HCT116 (cell line): ENCODE data around the gene PLCB4. TPM values are rescaled to one million over a fixed set of nuclear protein-coding genes. Genes with fewer than 3 reads are reported as not detected.

ENCODE experiments used
- ATAC-seq: fragments of 200-7000 bp; cut with Tn5 transposase; 2 replicates; pipeline ENCODE4 v1.9.1; 2020; ENCODE audit warnings: mild to moderate bottlenecking, moderate library complexity
- BruUV-seq: library from RNA; stranded (reverse); fragments of 400-500 nt; replicated peaks from 2 replicates; lab custom pipeline; 2021; lab: Mats Ljungman, UMichigan
- CTCF ChIA-PET: fragments of 300-600 bp; sonication (Branson Sonifier 250); formaldehyde crosslinking; loops from one replicate; lab custom pipeline; 2021; ENCODE audit warnings: antibody characterized with exemption; lab: Charles Lee
- POLR2A ChIA-PET: fragments of 300-600, 350-600 bp; sonication (Branson Sonifier 250); formaldehyde crosslinking; loops from one replicate; lab custom pipeline; 2021; ENCODE audit warnings: antibody characterized with exemption; lab: Charles Lee
- RAD21 ChIA-PET, 2 experiments: fragments of 300-600 bp; sonication (Branson Sonifier 250); formaldehyde crosslinking; loops; one replicate each; lab custom pipeline; 2023; ENCODE audit warnings: low total read pairs in 2 of 2; ENCODE audit not compliant: uncharacterized antibody in 2 of 2, unreplicated experiment in 2 of 2, low non-redundant PET in 1 of 2; lab: Charles Lee
- DNase-seq: peaks from one replicate; pipeline ENCODE4 v3.0.0-alpha.2; 2010; ENCODE audit warnings: low read depth, low spot score
- H2AFZ ChIP-seq: fragments of 200-600 bp; shearing (Covaris generic), sonication (generic); 2 replicates; pipeline ENCODE4 v1.6.1; 2017; ENCODE audit warnings: low read depth, mixed run types, mixed read lengths, antibody characterized with exemption, low read length; ENCODE audit not compliant: poor library complexity, severe bottlenecking
- H3K27ac ChIP-seq: 2 replicates; pipeline ENCODE4 v1.5.1; 2012; ENCODE audit warnings: low read depth, low read length
- H3K27me3 ChIP-seq: fragments of 200-600 bp; sonication (generic); 2 replicates; pipeline ENCODE4 v1.6.1; 2016; ENCODE audit warnings: mixed run types, low read length, mixed read lengths; ENCODE audit not compliant: insufficient read depth
- H3K36me3 ChIP-seq, 2 experiments: fragments of 200-500 bp in 1 of 2; fragments of 200-600 bp in 1 of 2; sonication (Bioruptor generic) in 1 of 2; sonication (generic) in 1 of 2; 2 replicates each; pipeline versions ENCODE4 v1.5.1 to v1.6.1; 2014 to 2016; ENCODE audit warnings: low read length in 2 of 2, inconsistent platforms in 1 of 2, mixed read lengths in 1 of 2, mixed run types in 1 of 2; ENCODE audit not compliant: insufficient read depth in 2 of 2, control insufficient read depth in 1 of 2
- H3K4me1 ChIP-seq, 2 experiments: fragments of 200-600 bp in 1 of 2; sonication (generic) in 1 of 2; 2 replicates each; pipeline versions ENCODE4 v1.5.1 to v1.6.1; 2012 to 2017; ENCODE audit warnings: low read length in 2 of 2, inconsistent platforms in 1 of 2, mild to moderate bottlenecking in 1 of 2, mixed read lengths in 1 of 2, mixed run types in 1 of 2, moderate library complexity in 1 of 2; ENCODE audit not compliant: insufficient read depth in 2 of 2, control insufficient read depth in 1 of 2
- H3K4me2 ChIP-seq: fragments of 200-600 bp; sonication (generic); 2 replicates; pipeline ENCODE4 v1.6.1; 2017; ENCODE audit warnings: mixed run types, low read length, mixed read lengths
- H3K4me3 ChIP-seq, 2 experiments: fragments of 200-600 bp in 1 of 2; sonication (generic) in 1 of 2; replicated peaks in 1 of 2; 2 replicates each; pipeline ENCODE4 v1.5.1; 2011 to 2016; ENCODE audit warnings: low read length in 2 of 2, control low read depth in 1 of 2, low read depth in 1 of 2, mild to moderate bottlenecking in 1 of 2, mixed read lengths in 1 of 2, mixed run types in 1 of 2
- H3K79me2 ChIP-seq: fragments of 200-600 bp; sonication (generic); 2 replicates; pipeline ENCODE4 v1.6.1; 2017; ENCODE audit warnings: mild to moderate bottlenecking, mixed run types, low read length, moderate library complexity, mixed read lengths; ENCODE audit not compliant: insufficient read depth
- H3K9ac ChIP-seq: fragments of 200-600 bp; sonication (generic); 2 replicates; pipeline ENCODE4 v1.6.1; 2016; ENCODE audit warnings: low read length, mixed read lengths
- H3K9me2 ChIP-seq: fragments of 200-600 bp; sonication (generic), shearing (Covaris generic); 2 replicates; pipeline ENCODE4 v1.6.1; 2017; ENCODE audit warnings: mixed run types, mild to moderate bottlenecking, moderate library complexity; ENCODE audit not compliant: insufficient read depth
- H3K9me3 ChIP-seq, 2 experiments: fragments of 200-500 bp in 1 of 2; fragments of 200-600 bp in 1 of 2; sonication (Bioruptor generic) in 1 of 2; sonication (generic) in 1 of 2; 2 replicates each; pipeline ENCODE4 v1.6.1; 2014 to 2017; ENCODE audit warnings: low read length in 2 of 2, mixed read lengths in 2 of 2, inconsistent platforms in 1 of 2, low read depth in 1 of 2, mild to moderate bottlenecking in 1 of 2, mixed run types in 1 of 2, moderate library complexity in 1 of 2; ENCODE audit not compliant: control insufficient read depth in 1 of 2, insufficient read depth in 1 of 2
- H4K20me1 ChIP-seq: fragments of 200-600 bp; sonication (generic), shearing (Covaris generic); 2 replicates; pipeline ENCODE4 v1.6.1; 2017; ENCODE audit warnings: mixed run types, mild to moderate bottlenecking, moderate library complexity; ENCODE audit not compliant: insufficient read depth
- ELF1 ChIP-seq: IDR thresholded peaks from 2 replicates; pipeline ENCODE4 v1.6.1; 2012; ENCODE audit warnings: low read depth, borderline replicate concordance
- EZH2 ChIP-seq: fragments of 200-600 bp; sonication (generic); IDR thresholded peaks from 2 replicates; pipeline ENCODE4 v1.6.1; 2017; ENCODE audit warnings: antibody characterized with exemption, mixed run types
- FOSL1 ChIP-seq: IDR thresholded peaks from 2 replicates; pipeline ENCODE4 v1.6.1; 2012; ENCODE audit warnings: low read depth
- JUND ChIP-seq: IDR thresholded peaks from 2 replicates; pipeline ENCODE4 v1.6.1; 2012
- SIN3A ChIP-seq: IDR thresholded peaks from 2 replicates; pipeline ENCODE4 v1.6.1; 2012; ENCODE audit warnings: low read depth
- SP1 ChIP-seq: IDR thresholded peaks from 2 replicates; pipeline ENCODE4 v1.6.1; 2012; ENCODE audit warnings: low read depth
- YY1 ChIP-seq: IDR thresholded peaks from 2 replicates; pipeline ENCODE4 v1.6.1; 2011; ENCODE audit warnings: low read length, low read depth, moderate library complexity, mild to moderate bottlenecking; ENCODE audit not compliant: insufficient replicate concordance; ENCODE audit errors: extremely low read depth
- ZFX ChIP-seq: fragments of 450-650 bp; IDR thresholded peaks from 2 replicates; pipeline ENCODE4 v1.6.1; 2017
- intact Hi-C: fragments of 100-400 bp; cut with micrococcal nuclease; formaldehyde crosslinking; loops from 2 replicates; pipeline ENCODE4 v1.10.0; 2022
- total RNA-seq: library from RNA; stranded (reverse); gene quantifications from one replicate; pipeline ENCODE4 v1.2.1, GENCODE V29; 2021; ENCODE audit not compliant: unreplicated experiment
- TF ChIP-seq, protein P1 (sequence below): IDR thresholded peaks from 2 replicates; pipeline ENCODE4 v1.6.1; 2011; ENCODE audit warnings: mild to moderate bottlenecking, low read length, moderate library complexity; ENCODE audit not compliant: insufficient replicate concordance; ENCODE audit errors: extremely low read depth
- TF ChIP-seq, protein P2 (sequence below), 3 experiments: fragments of 200-600 bp in 1 of 3; sonication (generic) in 1 of 3; IDR thresholded peaks in 2 of 3; conservative IDR thresholded peaks in 1 of 3; 2 replicates each; pipeline ENCODE4 v1.5.1; 2012 to 2017; ENCODE audit warnings: low read depth in 2 of 3, low read length in 2 of 3, antibody characterized with exemption in 1 of 3, borderline replicate concordance in 1 of 3, control low read depth in 1 of 3, mild to moderate bottlenecking in 1 of 3, mixed read lengths in 1 of 3, mixed run types in 1 of 3, moderate library complexity in 1 of 3; ENCODE audit not compliant: insufficient read depth in 1 of 3

Gene PLCB4
- total RNA-seq, 1 experiment from 2014 or later: 2.5 TPM

DNA sequence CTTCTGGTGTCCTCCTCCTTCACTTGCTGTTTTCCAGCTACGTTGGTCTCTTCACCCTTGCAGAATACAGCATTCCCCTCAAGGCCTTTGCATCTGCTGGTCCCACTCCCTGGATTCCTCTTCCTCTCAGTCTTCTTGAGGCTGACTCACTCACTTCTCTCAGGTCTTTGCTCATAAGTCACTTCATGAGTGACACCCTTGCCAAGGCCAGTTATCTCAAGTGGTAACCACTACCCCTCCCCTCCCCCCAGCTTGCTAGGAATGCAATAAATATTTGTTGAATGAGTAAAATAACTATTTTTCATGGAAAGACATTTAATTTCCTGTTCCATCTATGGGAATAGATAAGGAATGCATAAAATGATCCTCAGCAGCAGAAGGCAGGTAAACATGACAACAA is 131.7 kb downstream of the PLCB4 start (continued):
- no peak for TF ChIP-seq YY1
- TF ChIP-seq, all 23 proteins: peak for 5

DNA sequence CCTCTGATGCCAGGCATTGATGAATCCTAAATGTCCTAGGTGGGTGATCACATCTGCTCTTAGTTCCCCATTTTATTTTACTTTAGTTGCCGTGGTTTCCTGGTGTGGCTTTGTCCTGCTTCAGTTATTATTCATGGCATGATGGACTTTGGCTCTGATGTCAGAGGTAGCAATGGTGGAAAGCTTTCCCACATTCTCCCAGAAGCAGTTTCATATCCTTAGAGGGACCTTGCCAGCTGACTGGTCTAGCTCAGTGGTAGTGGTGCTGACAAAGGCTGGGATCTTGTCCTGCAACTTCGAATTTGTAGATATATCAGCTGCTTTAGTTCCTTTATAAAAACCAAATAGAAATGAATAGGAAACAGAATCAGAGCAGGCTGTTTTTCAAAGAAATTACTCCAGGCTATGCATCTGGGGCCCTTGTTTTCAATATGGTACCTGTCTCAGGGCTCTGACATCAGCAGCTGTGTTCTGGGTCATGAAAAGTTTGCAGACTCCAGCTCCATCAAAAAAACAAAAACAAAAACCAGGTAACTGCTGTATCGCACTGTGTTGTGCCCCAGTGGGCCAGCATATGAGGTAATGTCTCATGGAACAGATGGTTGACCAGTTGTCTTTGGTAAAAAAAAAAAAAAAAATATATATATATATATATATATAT is 133.7 kb downstream of the PLCB4 start:
- Histone ChIP-seq H2AFZ (no peak overlapping the region), H3K79me2 (no peaks in the 10 kb centered on the region), H3K4me2 (no peak overlapping the region), H3K4me3 (no peak overlapping the region), H3K27ac (no peak overlapping the region), H4K20me1 (no peaks in the 10 kb centered on the region), H3K27me3 (no peaks in the 10 kb centered on the region), H3K36me3 (no peaks in the 10 kb centered on the region), H3K9me3 (no peaks in the 10 kb centered on the region), H3K4me1 (peaks cover 12 to 16% of the 10 kb centered on the region in 2 experiments), H3K9ac (no peak overlapping the region), H3K9me2 (no peaks in the 10 kb centered on the region)
- DNase-seq (no peak), ATAC-seq (no peak)
- ChIA-PET CTCF (interaction anchor here (0.9 to 1.0 kb wide), 2 partner anchors 12 to 13 kb away, joined by 3 read pairs; no protein-coding TSS in a partner anchor), RAD21 (no interaction called here), POLR2A (no interaction called here)
- TF ChIP-seq JUND: no peak
- TF ChIP-seq SIN3A: no peak
- TF ChIP-seq YY1: no peak
- TF ChIP-seq EZH2: no peak
- TF ChIP-seq, protein P1, sequence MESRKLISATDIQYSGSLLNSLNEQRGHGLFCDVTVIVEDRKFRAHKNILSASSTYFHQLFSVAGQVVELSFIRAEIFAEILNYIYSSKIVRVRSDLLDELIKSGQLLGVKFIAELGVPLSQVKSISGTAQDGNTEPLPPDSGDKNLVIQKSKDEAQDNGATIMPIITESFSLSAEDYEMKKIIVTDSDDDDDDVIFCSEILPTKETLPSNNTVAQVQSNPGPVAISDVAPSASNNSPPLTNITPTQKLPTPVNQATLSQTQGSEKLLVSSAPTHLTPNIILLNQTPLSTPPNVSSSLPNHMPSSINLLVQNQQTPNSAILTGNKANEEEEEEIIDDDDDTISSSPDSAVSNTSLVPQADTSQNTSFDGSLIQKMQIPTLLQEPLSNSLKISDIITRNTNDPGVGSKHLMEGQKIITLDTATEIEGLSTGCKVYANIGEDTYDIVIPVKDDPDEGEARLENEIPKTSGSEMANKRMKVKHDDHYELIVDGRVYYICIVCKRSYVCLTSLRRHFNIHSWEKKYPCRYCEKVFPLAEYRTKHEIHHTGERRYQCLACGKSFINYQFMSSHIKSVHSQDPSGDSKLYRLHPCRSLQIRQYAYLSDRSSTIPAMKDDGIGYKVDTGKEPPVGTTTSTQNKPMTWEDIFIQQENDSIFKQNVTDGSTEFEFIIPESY: no peak
- TF ChIP-seq, protein P2, sequence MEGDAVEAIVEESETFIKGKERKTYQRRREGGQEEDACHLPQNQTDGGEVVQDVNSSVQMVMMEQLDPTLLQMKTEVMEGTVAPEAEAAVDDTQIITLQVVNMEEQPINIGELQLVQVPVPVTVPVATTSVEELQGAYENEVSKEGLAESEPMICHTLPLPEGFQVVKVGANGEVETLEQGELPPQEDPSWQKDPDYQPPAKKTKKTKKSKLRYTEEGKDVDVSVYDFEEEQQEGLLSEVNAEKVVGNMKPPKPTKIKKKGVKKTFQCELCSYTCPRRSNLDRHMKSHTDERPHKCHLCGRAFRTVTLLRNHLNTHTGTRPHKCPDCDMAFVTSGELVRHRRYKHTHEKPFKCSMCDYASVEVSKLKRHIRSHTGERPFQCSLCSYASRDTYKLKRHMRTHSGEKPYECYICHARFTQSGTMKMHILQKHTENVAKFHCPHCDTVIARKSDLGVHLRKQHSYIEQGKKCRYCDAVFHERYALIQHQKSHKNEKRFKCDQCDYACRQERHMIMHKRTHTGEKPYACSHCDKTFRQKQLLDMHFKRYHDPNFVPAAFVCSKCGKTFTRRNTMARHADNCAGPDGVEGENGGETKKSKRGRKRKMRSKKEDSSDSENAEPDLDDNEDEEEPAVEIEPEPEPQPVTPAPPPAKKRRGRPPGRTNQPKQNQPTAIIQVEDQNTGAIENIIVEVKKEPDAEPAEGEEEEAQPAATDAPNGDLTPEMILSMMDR (IDR thresholded peaks at IDR 0.05 in 2 of 3, conservative IDR thresholded peaks at IDR 0.05 in 1 of 3; ENCODE audit: borderline replicate concordance in 1 of 3, insufficient read depth in 1 of 3, low read depth in 2 of 3, low read length in 2 of 3): no peak
- TF ChIP-seq ELF1: no peak
- no peak for TF ChIP-seq ZFX
- no peak for TF ChIP-seq SP1
- TF ChIP-seq FOSL1: no peak
- intact Hi-C loops: no loop called here
- no TSS peak for BruUV-seq
